ENCODE results near the gene OLFML2A. TPM values are rescaled to one million over a fixed set of nuclear protein-coding genes. Genes with fewer than 3 reads are reported as not detected.

The OLFML2A gene
- total RNA-seq, 2 donors from 2014 or later, result not detected

DNA sequence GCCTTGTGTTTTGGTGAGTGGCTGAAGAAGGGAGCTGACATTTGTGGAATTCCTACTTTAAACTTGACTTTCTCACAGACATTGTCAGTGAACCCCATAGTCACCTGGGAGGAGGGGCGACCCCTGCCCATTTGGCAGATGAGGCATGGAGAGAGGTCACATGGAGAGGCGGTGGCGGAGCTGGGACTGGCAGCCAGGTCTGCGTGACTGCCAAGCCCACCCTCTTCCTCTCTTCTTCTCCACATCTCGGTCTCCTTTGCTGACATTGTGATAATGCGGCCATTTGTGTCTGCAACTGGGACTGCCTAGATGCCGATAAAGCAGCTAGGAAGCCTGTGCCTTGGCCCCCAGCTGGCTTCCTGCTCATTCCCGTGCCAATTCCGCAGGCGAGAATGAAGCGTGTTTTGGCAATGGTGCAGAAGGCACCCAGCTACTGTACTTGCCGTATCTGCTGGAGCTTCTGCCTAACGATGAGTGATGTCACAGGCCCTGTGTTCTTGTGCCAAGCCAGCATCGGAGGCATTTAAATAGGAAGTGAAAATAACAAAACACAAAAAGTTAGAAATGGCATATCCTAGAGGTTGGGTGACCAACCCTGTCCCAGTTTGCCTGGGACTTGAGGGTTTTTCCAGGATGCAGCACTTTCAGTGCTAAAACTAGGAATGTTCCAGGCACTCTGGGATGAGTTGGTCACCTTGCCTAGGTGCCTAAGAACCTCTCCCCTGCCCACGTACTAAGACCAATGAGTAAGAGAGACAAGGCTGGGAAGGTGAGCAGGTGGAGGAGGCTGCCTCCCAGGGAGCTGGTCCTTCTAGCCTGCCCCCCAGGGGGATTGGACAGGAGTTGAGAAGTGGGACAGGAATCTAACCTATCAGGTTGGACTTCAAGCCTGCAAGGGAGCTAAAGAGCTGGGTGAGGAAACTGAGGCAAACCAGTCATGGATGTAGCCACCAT lies 23.6 kb downstream of the OLFML2A start:
- no peak overlapping the region for H3K4me3 Mint-ChIP-seq
- H3K27me3 Mint-ChIP-seq (ENCODE audit: low read depth), result no peaks in the 10 kb centered on the region
- H3K4me1 Mint-ChIP-seq (ENCODE audit: low read depth), result no peaks in the 10 kb centered on the region
- ATAC-seq (replicated peaks in 1 of 2) (no peak), DNase-seq (no peak)
- H3K36me3 Mint-ChIP-seq (ENCODE audit: insufficient read depth in 2 of 2), result no peaks in the 10 kb centered on the region
- no peak overlapping the region for H3K27ac Mint-ChIP-seq
- H3K9me3 Mint-ChIP-seq, result no peaks in the 10 kb centered on the region

DNA sequence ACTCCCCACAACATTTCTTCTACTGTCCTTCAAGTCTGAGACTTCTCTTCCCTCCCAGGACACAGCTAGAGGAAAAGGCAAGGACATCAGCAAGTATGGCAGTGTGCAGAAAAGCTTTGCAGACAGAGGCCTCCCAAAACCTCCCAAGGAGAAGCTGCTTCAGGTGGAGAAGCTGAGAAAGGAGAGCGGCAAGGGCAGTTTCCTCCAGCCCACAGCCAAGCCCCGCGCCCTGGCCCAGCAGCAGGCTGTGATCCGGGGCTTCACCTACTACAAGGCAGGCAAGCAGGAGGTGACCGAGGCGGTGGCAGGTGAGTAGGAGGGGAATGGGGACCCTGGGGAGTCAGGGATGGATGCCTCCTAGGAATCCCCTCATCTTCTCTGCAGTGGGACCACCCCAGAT lies 24.4 kb downstream of the OLFML2A start:
- no peak overlapping the region for H3K4me3 Mint-ChIP-seq
- H3K36me3 Mint-ChIP-seq (ENCODE audit: insufficient read depth in 2 of 2), result no peaks in the 10 kb centered on the region
- no peak overlapping the region for H3K27ac Mint-ChIP-seq
- no peaks in the 10 kb centered on the region for H3K9me3 Mint-ChIP-seq
- no peak for DNase-seq
- H3K27me3 Mint-ChIP-seq (ENCODE audit: low read depth), result no peaks in the 10 kb centered on the region
- H3K4me1 Mint-ChIP-seq (ENCODE audit: low read depth), result no peaks in the 10 kb centered on the region
- no peak for ATAC-seq (replicated peaks in 1 of 2)

DNA sequence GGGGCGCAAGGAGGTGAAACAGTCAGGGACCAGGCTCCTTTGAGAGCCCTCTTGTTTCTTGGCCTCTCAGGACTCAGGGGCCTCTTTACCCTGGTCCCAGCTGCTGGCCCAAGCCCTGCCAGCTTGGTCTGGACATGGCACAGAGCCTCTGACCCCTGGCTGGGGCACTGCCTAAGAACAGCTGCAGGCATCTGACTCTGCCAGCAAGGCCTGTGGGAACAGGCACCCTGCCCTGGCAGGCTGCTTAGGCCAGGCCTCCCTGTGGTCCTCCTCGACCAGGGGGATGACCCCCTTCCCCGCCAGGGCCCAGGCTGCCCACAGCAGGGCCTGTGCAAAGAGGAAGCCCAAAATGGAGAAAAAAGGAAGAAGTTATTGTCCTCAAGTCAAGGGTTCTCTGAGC lies 25.5 kb downstream of the OLFML2A start:
- H3K27ac Mint-ChIP-seq, result no peak overlapping the region
- no peaks in the 10 kb centered on the region for H3K27me3 Mint-ChIP-seq (ENCODE audit: low read depth)
- DNase-seq (no peak), ATAC-seq (replicated peaks in 1 of 2) (no peak)
- no peak overlapping the region for H3K4me3 Mint-ChIP-seq
- H3K4me1 Mint-ChIP-seq (ENCODE audit: low read depth), result no peaks in the 10 kb centered on the region
- H3K9me3 Mint-ChIP-seq, result no peaks in the 10 kb centered on the region
- no peaks in the 10 kb centered on the region for H3K36me3 Mint-ChIP-seq (ENCODE audit: insufficient read depth in 2 of 2)

GRCh38 chr9:124803911-124804310 lies 27.0 kb downstream of the OLFML2A start:
- no peak for DNase-seq
- H3K36me3 Mint-ChIP-seq (ENCODE audit: insufficient read depth in 2 of 2), result no peaks in the 10 kb centered on the region
- no peak for ATAC-seq (replicated peaks in 1 of 2)
- H3K27me3 Mint-ChIP-seq (ENCODE audit: low read depth), result no peaks in the 10 kb centered on the region
- no peak overlapping the region for H3K4me3 Mint-ChIP-seq
- no peaks in the 10 kb centered on the region for H3K9me3 Mint-ChIP-seq
- no peaks in the 10 kb centered on the region for H3K4me1 Mint-ChIP-seq (ENCODE audit: low read depth)
- no peak overlapping the region for H3K27ac Mint-ChIP-seq

GRCh38 chr9:124805186-124805585 lies 28.3 kb downstream of the OLFML2A start:
- H3K9me3 Mint-ChIP-seq, result no peaks in the 10 kb centered on the region
- H3K27ac Mint-ChIP-seq, result no peak overlapping the region
- no peak for ATAC-seq (replicated peaks in 1 of 2)
- no peak for DNase-seq
- H3K36me3 Mint-ChIP-seq (ENCODE audit: insufficient read depth in 2 of 2), result no peaks in the 10 kb centered on the region
- H3K4me1 Mint-ChIP-seq (ENCODE audit: low read depth), result no peaks in the 10 kb centered on the region
- H3K27me3 Mint-ChIP-seq (ENCODE audit: low read depth), result no peaks in the 10 kb centered on the region
- no peak overlapping the region for H3K4me3 Mint-ChIP-seq

DNA sequence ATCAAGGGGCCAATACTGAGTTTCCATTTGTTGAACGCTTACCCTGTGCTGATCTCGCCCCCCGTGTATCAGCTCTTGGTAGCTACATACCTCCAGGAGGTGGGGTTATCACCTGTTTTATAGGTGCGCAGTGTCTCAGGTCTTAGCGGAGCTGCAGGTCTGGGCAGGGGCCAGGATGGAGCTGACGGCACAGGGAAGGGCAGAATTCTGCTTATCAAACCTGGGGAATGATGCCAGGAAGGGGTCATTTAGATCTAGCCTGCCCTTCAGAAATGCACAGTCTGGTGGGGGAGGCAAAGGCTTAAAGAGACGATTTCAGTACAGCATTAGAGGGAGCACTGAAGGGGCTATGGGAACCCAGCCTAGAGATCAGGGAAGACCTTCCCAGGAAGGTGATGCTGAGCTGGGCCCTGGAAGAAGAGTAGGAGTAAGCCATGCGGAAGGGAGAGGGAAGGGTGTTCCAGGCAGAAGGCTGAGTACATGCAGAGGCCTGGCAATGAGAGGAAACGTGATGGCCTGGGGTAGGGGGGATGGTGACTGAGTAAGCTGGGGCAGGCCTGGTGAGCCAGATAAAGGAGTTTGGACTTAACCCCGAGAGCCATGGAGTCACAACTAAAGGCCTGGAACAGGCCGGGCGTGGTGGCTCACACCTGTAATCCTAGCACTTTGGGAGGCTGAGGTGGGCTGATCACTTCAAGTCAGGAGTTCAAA lies 31.5 kb downstream of the OLFML2A start:
- no peaks in the 10 kb centered on the region for H3K36me3 Mint-ChIP-seq (ENCODE audit: insufficient read depth in 2 of 2)
- no peak overlapping the region for H3K27ac Mint-ChIP-seq
- no peaks in the 10 kb centered on the region for H3K9me3 Mint-ChIP-seq
- DNase-seq (no peak), ATAC-seq (replicated peaks in 1 of 2) (no peak)
- no peaks in the 10 kb centered on the region for H3K27me3 Mint-ChIP-seq (ENCODE audit: low read depth)
- H3K4me3 Mint-ChIP-seq, result no peak overlapping the region
- peaks cover 5% of the 10 kb centered on the region for H3K4me1 Mint-ChIP-seq (ENCODE audit: low read depth)

DNA sequence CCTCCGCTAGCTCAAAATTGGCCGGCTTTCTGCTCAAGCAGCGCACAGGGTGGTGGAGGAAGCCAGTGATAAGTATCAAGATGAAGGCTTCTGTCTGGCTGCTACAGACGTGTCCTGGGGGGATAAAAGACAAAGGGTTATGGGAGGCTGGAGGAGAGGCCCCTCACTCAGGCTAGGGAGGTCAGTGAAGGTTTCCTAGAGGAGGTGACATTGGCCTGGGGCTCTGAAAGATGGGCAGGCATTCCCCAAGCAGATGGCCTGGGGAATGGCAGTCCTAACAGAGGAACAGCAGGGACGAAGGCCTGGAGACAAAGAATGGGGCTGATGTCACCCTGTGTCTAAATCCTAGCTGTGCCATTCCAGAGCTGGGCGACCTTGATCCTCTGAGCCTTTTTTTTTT lies 32.3 kb downstream of the OLFML2A start:
- H3K27ac Mint-ChIP-seq, result no peak overlapping the region
- H3K4me1 Mint-ChIP-seq (ENCODE audit: low read depth), result peaks cover 5% of the 10 kb centered on the region
- no peaks in the 10 kb centered on the region for H3K36me3 Mint-ChIP-seq (ENCODE audit: insufficient read depth in 2 of 2)
- no peak for DNase-seq
- no peaks in the 10 kb centered on the region for H3K9me3 Mint-ChIP-seq
- H3K4me3 Mint-ChIP-seq, result no peak overlapping the region
- ATAC-seq (replicated peaks in 1 of 2), result no peak
- H3K27me3 Mint-ChIP-seq (ENCODE audit: low read depth), result no peaks in the 10 kb centered on the region

GRCh38 chr9:124809741-124810500 lies 33.0 kb downstream of the OLFML2A start:
- ATAC-seq (replicated peaks in 1 of 2) (no peak), DNase-seq (no peak)
- Mint-ChIP-seq H3K27me3 (ENCODE audit: low read depth) (no peaks in the 10 kb centered on the region), H3K9me3 (no peaks in the 10 kb centered on the region), H3K27ac (no peak overlapping the region), H3K36me3 (ENCODE audit: insufficient read depth in 2 of 2) (no peaks in the 10 kb centered on the region), H3K4me3 (no peak overlapping the region), H3K4me1 (ENCODE audit: low read depth) (peaks cover 5% of the 10 kb centered on the region)

DNA sequence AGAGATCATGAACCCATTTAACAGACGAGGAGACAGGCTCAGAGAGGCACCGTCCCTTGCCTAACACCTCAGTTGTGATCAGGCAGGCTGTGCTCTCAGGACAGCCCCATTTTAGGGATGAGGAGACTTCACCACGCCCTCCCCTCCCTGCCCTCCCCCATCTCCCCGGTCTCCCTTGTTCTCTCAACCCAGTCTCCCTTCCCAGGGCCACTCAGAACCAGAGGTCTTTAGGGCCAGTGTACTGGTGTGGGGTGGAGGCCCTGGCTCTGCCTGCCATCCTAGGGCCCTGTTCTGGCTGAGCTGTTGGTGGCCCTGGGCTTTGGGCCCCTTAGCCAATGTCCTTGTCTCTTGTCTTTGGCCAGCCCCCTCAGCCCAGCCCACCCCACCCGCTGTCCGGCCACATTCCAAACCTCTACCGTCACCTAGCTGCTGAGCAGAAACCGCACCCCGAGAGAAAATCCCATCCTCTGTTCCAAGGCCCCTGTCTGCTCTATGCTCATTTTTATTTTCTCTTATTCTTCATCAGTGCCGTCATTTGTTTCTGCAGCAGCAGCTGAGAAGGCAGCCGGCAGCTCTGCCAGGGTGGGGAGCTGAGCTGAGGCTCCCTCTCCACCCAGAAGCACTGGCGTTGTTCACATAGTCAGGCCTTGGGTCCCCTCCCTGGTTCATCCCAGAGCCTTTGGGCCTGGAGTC lies 33.9 kb downstream of the OLFML2A start:
- Mint-ChIP-seq H3K27me3 (ENCODE audit: low read depth) (no peaks in the 10 kb centered on the region), H3K9me3 (no peaks in the 10 kb centered on the region), H3K27ac (no peak overlapping the region), H3K4me1 (ENCODE audit: low read depth) (peaks cover 5% of the 10 kb centered on the region), H3K4me3 (no peak overlapping the region), H3K36me3 (ENCODE audit: insufficient read depth in 2 of 2) (no peaks in the 10 kb centered on the region)
- no peak for ATAC-seq (replicated peaks in 1 of 2)
- DNase-seq, result no peak

- Mint-ChIP-seq H3K27me3 (ENCODE audit: low read depth) (peaks cover 10% of the 10 kb centered on the region), H3K4me3 (no peak overlapping the region), H3K36me3 (ENCODE audit: insufficient read depth in 2 of 2) (no peaks in the 10 kb centered on the region), H3K27ac (no peak overlapping the region), H3K4me1 (ENCODE audit: low read depth) (peaks cover 5% of the 10 kb centered on the region), H3K9me3 (no peaks in the 10 kb centered on the region)
- no peak for DNase-seq
- ATAC-seq (replicated peaks in 1 of 2), result no peak
These were observed 35.5 kb downstream of the OLFML2A start for GRCh38 chr9:124812441-124812876.

GRCh38 chr9:124813041-124813440 lies 36.1 kb downstream of the OLFML2A start:
- Mint-ChIP-seq H3K27me3 (ENCODE audit: low read depth) (peaks cover 13% of the 10 kb centered on the region), H3K36me3 (ENCODE audit: insufficient read depth in 2 of 2) (no peaks in the 10 kb centered on the region)

GRCh38 chr9:124813501-124814163 lies 36.7 kb downstream of the OLFML2A start:
- no peak overlapping the region for H3K27ac Mint-ChIP-seq
- peaks cover 13% of the 10 kb centered on the region for H3K4me1 Mint-ChIP-seq (ENCODE audit: low read depth)
- no peak for ATAC-seq (replicated peaks in 1 of 2)
- no peaks in the 10 kb centered on the region for H3K9me3 Mint-ChIP-seq
- peaks cover 18% of the 10 kb centered on the region for H3K27me3 Mint-ChIP-seq (ENCODE audit: low read depth)
- no peak overlapping the region for H3K4me3 Mint-ChIP-seq
- no peak for DNase-seq
- no peaks in the 10 kb centered on the region for H3K36me3 Mint-ChIP-seq (ENCODE audit: insufficient read depth in 2 of 2)

More at GRCh38 chr9:124813041-124813440, 36.1 kb downstream of the OLFML2A start:
- H3K27ac Mint-ChIP-seq, result no peak overlapping the region
- ATAC-seq (replicated peaks in 1 of 2), result no peak
- no peak overlapping the region for H3K4me3 Mint-ChIP-seq
- peaks cover 7% of the 10 kb centered on the region for H3K4me1 Mint-ChIP-seq (ENCODE audit: low read depth)
- no peaks in the 10 kb centered on the region for H3K9me3 Mint-ChIP-seq
- DNase-seq, result no peak
